ENCODE results near the gene MFN1. TPM values are rescaled to one million over a fixed set of nuclear protein-coding genes. Genes with fewer than 3 reads are reported as not detected.

MFN1 gene
- total RNA-seq (10 to 100 TPM; 38.8 to 47.3 TPM), polyA plus RNA-seq (ENCODE audit: insufficient read length in 6 of 6) (10 to 100 TPM; 63.4 to 82.0 (median 67.1) TPM)
- long read RNA-seq, donor 1, partial matches to known transcripts, result 40 of 40 reads
- long read RNA-seq, donor 1, other reads (novel, unspliced or antisense), result 0 of 40 reads
- long read RNA-seq, donor 2, full-length matches to known transcripts, result 3 of 3 reads
- long read RNA-seq, donor 2, partial matches to known transcripts, result 0 of 3 reads
- long read RNA-seq, donor 2, other reads (novel, unspliced or antisense), result 0 of 3 reads
- long read RNA-seq, donor 3, full-length matches to known transcripts, result 5 of 21 reads
- long read RNA-seq, donor 3, partial matches to known transcripts, result 16 of 21 reads
- long read RNA-seq, donor 3, other reads (novel, unspliced or antisense), result 0 of 21 reads
- long read RNA-seq, donor 4, partial matches to known transcripts, result 3 of 4 reads
- long read RNA-seq, donor 4, other reads (novel, unspliced or antisense), result 1 of 4 reads
- long read RNA-seq, donor 5, full-length matches to known transcripts, result 3 of 9 reads
- long read RNA-seq, donor 5, partial matches to known transcripts, result 6 of 9 reads
- long read RNA-seq, donor 5, other reads (novel, unspliced or antisense), result 0 of 9 reads
- long read RNA-seq, donor 6, full-length matches to known transcripts, result 3 of 3 reads
- long read RNA-seq, donor 6, partial matches to known transcripts, result 0 of 3 reads
- long read RNA-seq, donor 6, other reads (novel, unspliced or antisense), result 0 of 3 reads
- long read RNA-seq, donor 7, full-length matches to known transcripts, result 1 of 1 reads
- long read RNA-seq, donor 7, partial matches to known transcripts, result 0 of 1 reads
- long read RNA-seq, donor 7, other reads (novel, unspliced or antisense), result 0 of 1 reads
- long read RNA-seq, donor 8, full-length matches to known transcripts, result 2 of 2 reads
- long read RNA-seq, donor 8, partial matches to known transcripts, result 0 of 2 reads
- long read RNA-seq, donor 8, other reads (novel, unspliced or antisense), result 0 of 2 reads
- long read RNA-seq, donor 9, result 0 reads
- long read RNA-seq, donor 10, partial matches to known transcripts, result 1 of 1 reads
- long read RNA-seq, donor 10, other reads (novel, unspliced or antisense), result 0 of 1 reads
- long read RNA-seq, donor 11, full-length matches to known transcripts, result 1 of 1 reads
- long read RNA-seq, donor 11, partial matches to known transcripts, result 0 of 1 reads
- long read RNA-seq, donor 11, other reads (novel, unspliced or antisense), result 0 of 1 reads
- long read RNA-seq, donor 12, full-length matches to known transcripts, result 4 of 9 reads
- long read RNA-seq, donor 12, partial matches to known transcripts, result 5 of 9 reads
- long read RNA-seq, donor 12, other reads (novel, unspliced or antisense), result 0 of 9 reads

DNA sequence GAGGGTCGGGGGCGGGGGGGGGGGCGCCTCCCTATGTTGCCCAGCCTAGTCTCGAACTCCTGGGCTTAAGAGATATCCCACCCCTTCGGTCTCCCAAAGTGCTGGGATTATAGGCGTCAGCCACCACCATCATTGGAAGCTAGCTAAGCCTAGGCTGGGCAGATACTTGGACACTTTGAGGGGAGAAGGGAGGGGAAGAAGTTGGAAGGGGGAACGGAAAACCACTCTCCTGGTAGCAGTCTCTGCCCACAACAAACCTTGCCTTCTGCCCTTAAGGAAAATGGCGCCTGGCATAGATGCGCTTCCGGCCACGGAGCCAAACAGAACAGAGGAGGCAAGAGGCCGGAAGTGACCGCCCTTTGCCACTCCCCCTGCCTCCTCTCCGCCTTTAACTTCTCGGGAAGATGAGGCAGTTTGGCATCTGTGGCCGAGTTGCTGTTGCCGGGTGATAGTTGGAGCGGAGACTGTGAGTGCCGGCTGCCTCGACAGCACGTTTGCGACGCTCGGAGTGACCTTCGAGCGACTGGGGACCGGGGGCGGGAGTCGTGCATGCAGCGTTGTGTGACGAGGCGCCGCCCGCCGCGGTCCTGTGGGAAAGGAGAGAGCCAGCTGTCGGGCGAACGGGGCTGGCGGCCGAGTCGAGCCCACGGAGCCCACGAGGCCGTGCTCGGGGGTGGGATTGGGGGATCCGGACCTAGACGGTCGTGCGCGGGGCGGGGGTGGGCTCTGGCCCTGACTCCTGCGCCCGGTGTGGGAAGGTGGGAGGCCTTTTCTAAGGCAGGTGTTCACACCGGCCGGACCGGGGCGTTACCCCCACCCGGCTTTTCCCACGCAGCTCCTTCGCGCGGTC, at the start of gene MFN1:
MFN1 (plus strand) TSS at position 365 of the 850 bp plus-strand sequence. CDS start 1,143 bp downstream, outside the sequence.
- Histone ChIP-seq H3K27ac (peak within 1 kb of the TSS; percentile 85 to 88), H3K4me1 (peaks cover 0 to 22% of the 10 kb centered on the region in 2 donors), H3K36me3 (peaks cover 0 to 31% of the 10 kb centered on the region in 2 donors), H3K4me3 (peak within 1 kb of the TSS; percentile 66 to 78), H3K27me3 (no peaks in the 10 kb centered on the region), H3K9me3 (no peaks in the 10 kb centered on the region)
- peak; percentile 95 to 98 (median 96) for DNase-seq
- TF ChIP-seq, protein P1, sequence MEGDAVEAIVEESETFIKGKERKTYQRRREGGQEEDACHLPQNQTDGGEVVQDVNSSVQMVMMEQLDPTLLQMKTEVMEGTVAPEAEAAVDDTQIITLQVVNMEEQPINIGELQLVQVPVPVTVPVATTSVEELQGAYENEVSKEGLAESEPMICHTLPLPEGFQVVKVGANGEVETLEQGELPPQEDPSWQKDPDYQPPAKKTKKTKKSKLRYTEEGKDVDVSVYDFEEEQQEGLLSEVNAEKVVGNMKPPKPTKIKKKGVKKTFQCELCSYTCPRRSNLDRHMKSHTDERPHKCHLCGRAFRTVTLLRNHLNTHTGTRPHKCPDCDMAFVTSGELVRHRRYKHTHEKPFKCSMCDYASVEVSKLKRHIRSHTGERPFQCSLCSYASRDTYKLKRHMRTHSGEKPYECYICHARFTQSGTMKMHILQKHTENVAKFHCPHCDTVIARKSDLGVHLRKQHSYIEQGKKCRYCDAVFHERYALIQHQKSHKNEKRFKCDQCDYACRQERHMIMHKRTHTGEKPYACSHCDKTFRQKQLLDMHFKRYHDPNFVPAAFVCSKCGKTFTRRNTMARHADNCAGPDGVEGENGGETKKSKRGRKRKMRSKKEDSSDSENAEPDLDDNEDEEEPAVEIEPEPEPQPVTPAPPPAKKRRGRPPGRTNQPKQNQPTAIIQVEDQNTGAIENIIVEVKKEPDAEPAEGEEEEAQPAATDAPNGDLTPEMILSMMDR (IDR thresholded peaks at IDR 0.05), result no peak
- ATAC-seq, result peak; percentile 99
- intact Hi-C loops (cut with DNase I), result no loop called here

- no peaks in the 10 kb centered on the region for H3K36me3 ChIP-seq
- no peak for ATAC-seq
- H3K4me1 ChIP-seq, result no peaks in the 10 kb centered on the region
- H3K9me3 ChIP-seq, result peaks cover 0 to 5% of the 10 kb centered on the region in 2 donors
- TF ChIP-seq, protein P1 (IDR thresholded peaks at IDR 0.05), result no peak
- no peak overlapping the region for H3K27ac ChIP-seq
- H3K4me3 ChIP-seq, result no peak overlapping the region
- DNase-seq, result no peak
- intact Hi-C loops (cut with DNase I), result no loop called here
- no peaks in the 10 kb centered on the region for H3K27me3 ChIP-seq
Measured at GRCh38 chr3:179297971-179298725, 49.4 kb upstream of the MFN1 start.

GRCh38 chr3:179299316-179299715, 48.2 kb upstream of the MFN1 start:
- no peaks in the 10 kb centered on the region for H3K36me3 ChIP-seq
- intact Hi-C loops (cut with DNase I), result no loop called here
- DNase-seq, result no peak
- H3K9me3 ChIP-seq, result peaks cover 0 to 5% of the 10 kb centered on the region in 2 donors
- no peaks in the 10 kb centered on the region for H3K4me1 ChIP-seq
- no peak overlapping the region for H3K4me3 ChIP-seq
- no peak for ATAC-seq
- no peaks in the 10 kb centered on the region for H3K27me3 ChIP-seq
- TF ChIP-seq, protein P1 (IDR thresholded peaks at IDR 0.05), result no peak
- no peak overlapping the region for H3K27ac ChIP-seq

Data from left lung (tissue), 14 donors.